ENCODE data around the gene SLC10A7.

- TF ChIP-seq CTCF (IDR thresholded peaks at IDR 0.05) (no peak), POLR2A (IDR thresholded peaks at IDR 0.05) (no peak)
These were observed 39.0 kb downstream of the SLC10A7 start for GRCh38 chr4:146482788-146483187.
